A673 (cell line): ENCODE measurements around the gene TPM4.

Source experiments
- EZH2 ChIP-seq: fragments of 200-600 bp; sonication (generic); IDR thresholded peaks from 2 replicates; pipeline ENCODE4 v1.6.1; 2017; ENCODE audit warnings: borderline replicate concordance, low read depth, mild to moderate bottlenecking, mixed read lengths, antibody characterized with exemption, low read length; ENCODE audit not compliant: poor library complexity, severe bottlenecking
- TF ChIP-seq, protein P1 (sequence below): fragments of 300-800, 200-600 bp; sonication (generic); conservative IDR thresholded peaks from 2 replicates; pipeline ENCODE4 v1.5.1; 2017; ENCODE audit warnings: low read depth, mild to moderate bottlenecking, antibody characterized with exemption, low read length, moderate library complexity, mixed read lengths

DNA sequence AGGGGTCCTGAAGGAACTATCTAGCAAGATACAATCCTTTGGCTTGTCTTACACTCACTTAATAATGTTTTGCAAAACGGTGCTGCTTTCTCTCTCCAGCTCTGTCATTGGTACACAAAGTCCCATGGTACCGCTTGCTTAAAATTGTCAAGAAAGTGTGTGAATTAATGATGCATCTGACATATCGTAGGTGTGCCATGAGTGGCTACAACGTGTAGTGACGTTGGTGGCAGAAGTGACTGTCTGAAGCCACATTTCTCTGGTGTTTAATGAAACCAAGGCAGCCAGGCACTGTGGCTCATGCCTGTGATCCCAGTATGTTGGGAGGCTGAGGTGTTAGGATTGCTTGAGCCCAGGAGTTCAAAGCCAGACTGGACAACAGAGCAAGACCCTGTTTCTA lies 69.8 kb downstream of the TPM4 start:
- TF ChIP-seq, protein P1, sequence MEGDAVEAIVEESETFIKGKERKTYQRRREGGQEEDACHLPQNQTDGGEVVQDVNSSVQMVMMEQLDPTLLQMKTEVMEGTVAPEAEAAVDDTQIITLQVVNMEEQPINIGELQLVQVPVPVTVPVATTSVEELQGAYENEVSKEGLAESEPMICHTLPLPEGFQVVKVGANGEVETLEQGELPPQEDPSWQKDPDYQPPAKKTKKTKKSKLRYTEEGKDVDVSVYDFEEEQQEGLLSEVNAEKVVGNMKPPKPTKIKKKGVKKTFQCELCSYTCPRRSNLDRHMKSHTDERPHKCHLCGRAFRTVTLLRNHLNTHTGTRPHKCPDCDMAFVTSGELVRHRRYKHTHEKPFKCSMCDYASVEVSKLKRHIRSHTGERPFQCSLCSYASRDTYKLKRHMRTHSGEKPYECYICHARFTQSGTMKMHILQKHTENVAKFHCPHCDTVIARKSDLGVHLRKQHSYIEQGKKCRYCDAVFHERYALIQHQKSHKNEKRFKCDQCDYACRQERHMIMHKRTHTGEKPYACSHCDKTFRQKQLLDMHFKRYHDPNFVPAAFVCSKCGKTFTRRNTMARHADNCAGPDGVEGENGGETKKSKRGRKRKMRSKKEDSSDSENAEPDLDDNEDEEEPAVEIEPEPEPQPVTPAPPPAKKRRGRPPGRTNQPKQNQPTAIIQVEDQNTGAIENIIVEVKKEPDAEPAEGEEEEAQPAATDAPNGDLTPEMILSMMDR: no peak
- no peak for TF ChIP-seq EZH2
